SK-N-SH (cell line): ENCODE data around the gene TIMM21. TPM values are rescaled to one million over a fixed set of nuclear protein-coding genes. Genes with fewer than 3 reads are reported as not detected.

ENCODE experiments used
- CTCF ChIA-PET: fragments of 300-600, 350-600 bp; formaldehyde crosslinking; extraction: SDS; loops from one replicate; lab custom pipeline; 2021; lab: Yijun Ruan, JAX
- POLR2A ChIA-PET: fragments of 350-600 bp; sonication (Branson Sonifier 250); formaldehyde crosslinking; extraction: SDS; loops from one replicate; lab custom pipeline; 2020; ENCODE audit warnings: antibody characterized with exemption, inconsistent platforms; lab: Yijun Ruan, JAX
- DNase-seq: peaks from one replicate; pipeline ENCODE4 v3.0.0; 2012
- H2AFZ ChIP-seq: fragments of 200-600 bp; sonication (generic); 2 replicates; pipeline ENCODE4 v1.8.1; 2016; ENCODE audit warnings: antibody characterized with exemption, mild to moderate bottlenecking, low read depth
- H3F3A ChIP-seq: fragments of 200-600 bp; sonication (generic); replicated peaks from 2 replicates; pipeline ENCODE3; 2016; ENCODE audit warnings: antibody characterized with exemption, mild to moderate bottlenecking; ENCODE audit not compliant: insufficient read depth
- H3K27ac ChIP-seq, 2 experiments: fragments of 200-500 bp in 1 of 2; fragments of 200-600 bp in 1 of 2; sonication (Bioruptor generic) in 1 of 2; sonication (generic), shearing (Covaris generic) in 1 of 2; 2 replicates each; pipeline versions ENCODE4 v1.5.1 to v1.6.1; 2014 to 2016; ENCODE audit warnings: low read depth in 2 of 2, inconsistent platforms in 1 of 2, low read length in 1 of 2, mild to moderate bottlenecking in 1 of 2, mixed read lengths in 1 of 2
- H3K27me3 ChIP-seq: fragments of 200-600 bp; sonication (generic), shearing (Covaris generic); 2 replicates; pipeline ENCODE4 v1.6.1; 2016; ENCODE audit warnings: mixed run types; ENCODE audit not compliant: insufficient read depth
- H3K36me3 ChIP-seq, 2 experiments: fragments of 200-500 bp in 1 of 2; fragments of 200-600 bp in 1 of 2; sonication (Bioruptor generic) in 1 of 2; sonication (generic) in 1 of 2; replicated peaks in 1 of 2; 2 replicates each; pipeline versions ENCODE3 to v1.5.1; 2014 to 2016; ENCODE audit warnings: low read length in 1 of 2, mild to moderate bottlenecking in 1 of 2; ENCODE audit not compliant: insufficient read depth in 2 of 2, control insufficient read depth in 1 of 2
- H3K4me1 ChIP-seq, 2 experiments: fragments of 200-500 bp in 1 of 2; fragments of 200-600 bp in 1 of 2; sonication (Bioruptor generic) in 1 of 2; sonication (generic), shearing (Covaris generic) in 1 of 2; 2 replicates each; pipeline versions ENCODE4 v1.5.1 to v1.6.1; 2014 to 2016; ENCODE audit warnings: low read depth in 1 of 2, low read length in 1 of 2, mixed run types in 1 of 2; ENCODE audit not compliant: insufficient read depth in 2 of 2, control insufficient read depth in 1 of 2
- H3K4me2 ChIP-seq: fragments of 200-600 bp; sonication (generic), shearing (Covaris generic); 2 replicates; pipeline ENCODE4 v1.6.1; 2017; ENCODE audit warnings: mixed run types
- H3K4me3 ChIP-seq, 2 experiments: fragments of 200-500 bp in 1 of 2; fragments of 200-600 bp in 1 of 2; sonication (Bioruptor generic) in 1 of 2; sonication (generic), shearing (Covaris generic) in 1 of 2; 2 replicates each; pipeline versions ENCODE4 v1.5.1 to v1.8.1; 2014 to 2016; ENCODE audit warnings: low read depth in 2 of 2, inconsistent platforms in 1 of 2, low read length in 1 of 2, mild to moderate bottlenecking in 1 of 2, mixed read lengths in 1 of 2, moderate library complexity in 1 of 2
- H3K79me2 ChIP-seq: fragments of 200-600 bp; sonication (generic); 2 replicates; pipeline ENCODE4 v1.8.1; 2017; ENCODE audit warnings: mild to moderate bottlenecking; ENCODE audit not compliant: insufficient read depth
- H3K9ac ChIP-seq: fragments of 200-600 bp; sonication (generic); 2 replicates; pipeline ENCODE4 v1.6.1; 2017; ENCODE audit warnings: mixed run types
- H3K9me2 ChIP-seq: fragments of 200-600 bp; sonication (generic); 2 replicates; pipeline ENCODE4 v1.6.1; 2017; ENCODE audit warnings: mixed run types
- H3K9me3 ChIP-seq: fragments of 200-600 bp; sonication (generic); 2 replicates; pipeline ENCODE4 v1.6.1; 2017; ENCODE audit warnings: mixed run types, mild to moderate bottlenecking, moderate library complexity
- H4K20me1 ChIP-seq: fragments of 200-600 bp; sonication (generic); 2 replicates; pipeline ENCODE4 v1.6.1; 2017; ENCODE audit warnings: mild to moderate bottlenecking, mixed run types; ENCODE audit not compliant: insufficient read depth
- CTCF ChIP-seq: fragments of 200-600 bp; sonication (generic); IDR thresholded peaks from 2 replicates; pipeline ENCODE4 v1.6.1; 2017; ENCODE audit warnings: antibody characterized with exemption, mild to moderate bottlenecking, moderate library complexity
- ELF1 ChIP-seq: IDR thresholded peaks from 2 replicates; pipeline ENCODE4 v1.4.0; 2012
- JUND ChIP-seq: IDR thresholded peaks from 2 replicates; pipeline ENCODE4 v1.4.0; 2012
- MEF2A ChIP-seq: IDR thresholded peaks from 2 replicates; pipeline ENCODE4 v1.4.0; 2012; ENCODE audit warnings: low read depth, borderline replicate concordance
- NRF1 ChIP-seq: IDR thresholded peaks from 2 replicates; pipeline ENCODE4 v1.6.1; 2012; ENCODE audit warnings: low read depth, mild to moderate bottlenecking, low read length
- REST ChIP-seq: IDR thresholded peaks from 2 replicates; pipeline ENCODE4 v1.6.1; 2012; ENCODE audit warnings: mild to moderate bottlenecking, low read depth, low read length, moderate library complexity
- YY1 ChIP-seq: IDR thresholded peaks from 2 replicates; pipeline ENCODE4 v1.4.0; 2012; ENCODE audit warnings: low read depth, mild to moderate bottlenecking
- ZBTB33 ChIP-seq: IDR thresholded peaks from 2 replicates; pipeline ENCODE4 v1.4.0; 2012; ENCODE audit warnings: low read depth, borderline replicate concordance
- WGBS: methylation state at CpG from one replicate; pipeline ENCODE4 v1.1.6; 2017; ENCODE audit warnings: low lambda C conversion rate; 5-methylcytosine and 5-hydroxymethylcytosine counted together
- polyA plus RNA-seq, 3 experiments: library from polyadenylated mRNA; depleted of rRNA; stranded (reverse); fragments of >200 nt; gene quantifications; 2 replicates each; pipeline ENCODE4 v1.2.3, GENCODE V29; 2012

Gene TIMM21
- polyA plus RNA-seq, 1 of the 3 experiments (the other 2 are of a cell fraction): 27.6 TPM

- Histone ChIP-seq H3K36me3 (no peaks in the 10 kb centered on the region), H3K79me2 (no peaks in the 10 kb centered on the region), H3K27ac (no peak overlapping the region), H3K27me3 (no peaks in the 10 kb centered on the region), H3K9me2 (no peaks in the 10 kb centered on the region), H3K9me3 (no peaks in the 10 kb centered on the region), H3F3A (no peaks in the 10 kb centered on the region), H3K4me3 (no peak overlapping the region), H3K4me2 (no peak overlapping the region), H2AFZ (no peak overlapping the region), H4K20me1 (no peaks in the 10 kb centered on the region), H3K4me1 (no peaks in the 10 kb centered on the region), H3K9ac (no peak overlapping the region)
- ChIA-PET POLR2A (no interaction called here), CTCF (no interaction called here)
- WGBS: 0% methylated on average over 1 of the region's 1 CpG
- DNase-seq: no peak
- TF ChIP-seq JUND (no peak), NRF1 (no peak), CTCF (no peak), MEF2A (no peak), ELF1 (no peak)
Measured at GRCh38 chr18:74114116-74114515, 34.2 kb upstream of the TIMM21 start.

GRCh38 chr18:74115046-74115445, 33.3 kb upstream of the TIMM21 start:
- Histone ChIP-seq H3K79me2 (no peaks in the 10 kb centered on the region), H3K4me3 (no peak overlapping the region), H3K9me3 (no peaks in the 10 kb centered on the region), H3K4me2 (0 out of 2 replicates have a peak overlapping the region, but pooled peaks have one; percentile 18), H3K4me1 (no peaks in the 10 kb centered on the region)
- DNase-seq: no peak
- peak; percentile 62; the same call in 1 of the 2 replicates for TF ChIP-seq YY1
- no peak for TF ChIP-seq REST
- no peak for TF ChIP-seq ZBTB33
- TF ChIP-seq, all 33 proteins: peak for 1
- Histone ChIP-seq H2AFZ (0 out of 2 replicates have a peak overlapping the region, but pooled peaks have one; percentile 5), H3K27ac (no peak overlapping the region), H3K9me2 (no peaks in the 10 kb centered on the region), H3K36me3 (no peaks in the 10 kb centered on the region), H3F3A (no peaks in the 10 kb centered on the region), H4K20me1 (no peaks in the 10 kb centered on the region), H3K27me3 (no peaks in the 10 kb centered on the region), H3K9ac (no peak overlapping the region)
- 13% methylated on average over 4 of the region's 4 CpGs for WGBS
- POLR2A ChIA-PET: no interaction called here
- CTCF ChIA-PET: interaction anchor here (1.2 kb wide), 1 partner anchor 18 kb away, joined by 3 read pairs; no protein-coding TSS in a partner anchor
